HG02981 (cell line): ENCODE data around the gene SLIT3.

Experiments used
- ATAC-seq: cut with Tn5 transposase; IDR thresholded peaks from one replicate; pipeline ENCODE4 v1.9.1; 2021; ENCODE audit warnings: mild to moderate bottlenecking, moderate library complexity; ENCODE audit not compliant: unreplicated experiment

Gene SLIT3

DNA sequence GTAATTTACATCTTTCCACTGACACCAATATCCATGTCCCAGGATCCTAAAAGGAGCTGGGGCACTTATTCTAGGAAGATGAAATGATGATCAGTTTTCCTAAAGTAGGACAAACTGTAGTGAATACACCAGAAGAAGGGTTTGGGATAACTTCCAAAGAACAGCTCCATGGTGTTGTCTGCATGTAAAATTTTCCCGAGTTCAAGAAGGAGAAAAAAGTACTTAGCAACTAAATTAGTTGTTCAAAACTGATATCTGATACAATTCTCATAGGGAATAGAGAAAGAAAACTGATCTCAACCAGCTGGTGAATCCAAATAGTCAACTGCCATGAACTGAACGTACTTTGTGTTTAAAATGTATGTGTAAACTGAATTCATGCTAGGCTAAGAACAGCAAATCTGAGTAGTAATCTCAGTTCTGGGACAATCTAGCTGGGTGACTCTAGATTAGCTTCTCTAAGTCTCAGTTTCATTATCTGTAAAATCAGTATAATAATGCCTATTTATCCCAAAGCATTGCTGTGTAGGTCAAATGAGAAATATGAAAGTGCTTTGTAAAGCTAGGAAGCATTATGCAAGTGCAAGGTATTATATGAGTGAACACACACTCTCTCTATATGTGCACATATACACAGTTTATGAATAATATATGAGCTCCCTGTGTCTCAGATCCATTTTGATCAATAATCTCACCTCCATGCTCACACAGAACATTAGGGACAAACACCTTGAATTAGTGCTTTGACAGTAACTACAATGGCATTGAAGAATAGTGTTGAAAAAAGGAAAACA lies 357.7 kb downstream of the SLIT3 start:
- no peak for ATAC-seq

DNA sequence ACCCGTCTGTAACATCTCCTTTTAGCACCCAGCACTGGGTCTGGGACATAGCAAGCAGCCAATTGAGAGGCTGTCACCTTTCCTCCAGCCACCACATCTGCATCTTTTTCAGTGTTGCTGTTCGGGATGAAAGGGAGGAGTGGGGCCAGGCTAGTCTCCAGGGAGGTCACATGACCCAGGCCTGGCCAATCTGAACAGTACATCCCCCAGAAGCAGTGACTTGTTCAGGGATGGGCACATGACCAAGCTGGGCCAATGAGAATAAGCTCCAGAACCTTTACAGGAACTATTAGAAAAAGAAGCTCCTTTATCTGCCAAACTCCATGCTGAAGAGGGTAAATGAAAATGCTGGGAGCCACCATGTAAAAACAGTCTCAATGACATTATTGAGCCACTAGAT lies 359.0 kb downstream of the SLIT3 start:
- ATAC-seq, result no peak

DNA sequence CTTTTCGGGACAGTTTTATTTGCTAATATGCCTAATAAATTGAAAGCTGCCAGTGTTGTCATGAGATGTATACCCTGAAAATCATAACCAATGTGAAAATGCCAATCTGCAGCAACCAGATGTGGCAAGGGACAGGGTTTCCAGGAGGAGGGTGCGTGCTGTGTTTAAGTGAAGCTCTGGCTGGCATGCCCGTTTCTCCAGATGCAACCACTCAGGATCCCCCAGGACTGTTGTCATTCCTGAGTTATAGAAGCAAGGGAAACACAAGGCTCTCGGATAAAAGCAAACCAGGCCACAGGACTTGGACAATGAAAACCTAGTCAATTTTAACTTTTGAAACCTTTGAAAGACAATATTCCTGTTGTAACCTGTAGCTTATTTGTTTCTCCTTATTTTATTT lies 360.2 kb downstream of the SLIT3 start:
- no peak for ATAC-seq

DNA sequence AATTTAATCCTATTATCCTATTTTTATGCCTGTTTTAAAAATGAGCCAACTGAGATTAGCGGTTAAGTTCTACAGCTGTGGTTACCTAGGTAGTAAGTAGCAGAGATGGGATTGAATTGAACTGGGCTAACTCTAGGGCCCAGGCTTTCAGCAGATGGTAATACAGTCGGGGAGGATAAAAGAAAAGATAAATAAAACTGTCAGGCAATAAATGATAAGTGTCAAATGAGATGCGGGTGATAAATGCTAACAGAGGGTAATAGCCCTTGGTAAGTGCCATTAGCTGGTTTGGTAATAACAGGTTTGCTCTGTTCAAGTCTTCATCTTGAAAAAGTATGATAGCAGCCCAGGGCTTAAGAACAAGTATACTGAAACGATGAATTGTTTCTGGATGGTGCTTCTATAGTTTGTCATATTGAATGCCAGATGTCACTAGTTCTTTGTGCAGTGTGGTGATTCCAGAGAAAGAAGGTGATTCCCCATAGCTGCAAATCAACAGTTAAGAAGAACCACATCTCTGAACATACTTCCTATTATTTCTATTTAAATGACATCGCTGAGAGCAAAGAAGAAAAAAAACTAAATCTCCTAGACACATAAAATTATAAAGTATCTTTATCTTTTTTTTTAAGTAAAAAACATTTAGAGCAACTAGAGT lies 360.9 kb downstream of the SLIT3 start:
- ATAC-seq, result no peak

DNA sequence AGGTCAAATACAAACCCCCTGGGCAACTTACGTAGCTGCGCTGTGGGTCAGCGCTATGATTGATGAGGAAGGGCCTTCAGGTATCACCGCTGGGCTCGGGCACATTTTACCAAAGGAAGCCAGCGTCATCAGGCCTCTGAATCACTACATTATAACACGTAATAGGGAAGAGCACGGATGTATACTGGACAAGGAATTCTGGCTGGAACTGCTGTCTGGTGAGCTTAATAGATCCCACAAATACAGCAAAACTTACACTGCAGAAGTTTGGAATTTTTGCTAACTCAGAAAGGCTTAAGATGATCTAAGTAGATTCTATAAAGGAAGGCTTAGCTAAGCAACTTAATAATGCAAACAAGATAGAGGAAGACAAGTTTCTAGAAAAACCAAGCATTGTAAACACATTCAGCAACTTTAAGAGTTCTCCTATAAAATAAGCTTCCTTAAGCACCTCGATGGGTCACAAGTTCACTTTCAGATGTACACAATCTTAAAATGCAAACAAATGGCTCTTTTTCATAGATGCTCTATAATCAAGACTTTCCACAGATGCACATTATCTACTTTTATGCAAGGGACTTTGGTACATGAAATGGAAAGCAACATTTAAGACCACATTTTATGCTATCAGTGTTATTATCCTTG lies 361.7 kb downstream of the SLIT3 start:
- no peak for ATAC-seq

DNA sequence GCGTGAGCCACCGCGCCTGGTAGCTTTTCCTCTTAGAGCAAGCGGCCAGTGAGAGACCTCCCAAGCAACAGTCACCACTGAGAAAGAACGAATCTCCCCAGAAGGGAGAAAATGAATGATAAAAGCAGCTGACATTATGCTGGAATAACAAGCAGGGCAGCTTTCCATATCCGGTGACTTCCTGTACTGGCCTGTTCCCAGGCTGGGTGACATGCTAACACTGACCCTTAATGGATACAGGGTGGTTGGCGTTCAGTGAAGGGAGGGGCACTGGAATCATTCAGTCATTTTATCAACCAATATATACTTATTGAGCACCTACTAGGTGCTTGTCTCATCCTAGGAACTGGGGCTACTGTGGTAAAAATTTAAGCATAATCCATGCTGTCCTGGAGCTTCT lies 364.4 kb downstream of the SLIT3 start:
- ATAC-seq, result no peak

DNA sequence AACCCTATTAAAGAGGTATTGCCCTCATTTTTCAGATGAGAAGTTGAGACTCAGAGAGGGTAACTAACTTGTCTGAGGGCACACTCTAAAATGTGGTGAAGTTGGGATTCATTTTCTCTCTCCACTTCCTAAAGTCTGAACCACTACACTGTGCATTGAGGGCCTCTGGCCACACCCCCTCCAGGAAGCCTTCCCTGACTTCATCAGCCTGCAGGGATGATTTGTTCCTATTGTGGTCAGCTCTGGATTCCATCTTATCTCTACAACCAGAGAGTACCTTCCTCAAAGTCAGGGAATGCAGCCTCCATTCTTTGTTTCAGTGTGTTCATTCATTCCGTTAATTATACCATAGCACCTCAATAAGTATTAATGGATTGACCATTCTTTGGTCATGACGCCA lies 365.8 kb downstream of the SLIT3 start:
- no peak for ATAC-seq

DNA sequence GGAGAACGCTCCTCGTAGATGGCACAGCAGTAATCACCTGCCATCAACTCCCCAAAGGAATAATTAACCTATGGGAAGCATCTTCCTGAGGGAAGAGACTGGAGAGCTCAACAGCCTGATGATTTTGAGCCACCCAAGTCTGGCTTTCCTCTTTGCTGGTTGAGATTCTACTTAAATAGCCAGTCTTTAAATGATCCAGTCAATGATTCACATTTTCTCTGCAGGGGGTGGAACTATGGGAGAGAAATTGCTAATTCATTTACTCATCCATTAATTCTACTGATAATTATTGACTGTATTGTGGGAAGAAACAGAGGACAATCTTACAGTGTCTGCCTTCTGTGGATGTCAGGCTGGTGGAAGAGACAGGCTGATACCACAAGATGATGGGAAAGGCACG lies 366.8 kb downstream of the SLIT3 start:
- ATAC-seq, result no peak

DNA sequence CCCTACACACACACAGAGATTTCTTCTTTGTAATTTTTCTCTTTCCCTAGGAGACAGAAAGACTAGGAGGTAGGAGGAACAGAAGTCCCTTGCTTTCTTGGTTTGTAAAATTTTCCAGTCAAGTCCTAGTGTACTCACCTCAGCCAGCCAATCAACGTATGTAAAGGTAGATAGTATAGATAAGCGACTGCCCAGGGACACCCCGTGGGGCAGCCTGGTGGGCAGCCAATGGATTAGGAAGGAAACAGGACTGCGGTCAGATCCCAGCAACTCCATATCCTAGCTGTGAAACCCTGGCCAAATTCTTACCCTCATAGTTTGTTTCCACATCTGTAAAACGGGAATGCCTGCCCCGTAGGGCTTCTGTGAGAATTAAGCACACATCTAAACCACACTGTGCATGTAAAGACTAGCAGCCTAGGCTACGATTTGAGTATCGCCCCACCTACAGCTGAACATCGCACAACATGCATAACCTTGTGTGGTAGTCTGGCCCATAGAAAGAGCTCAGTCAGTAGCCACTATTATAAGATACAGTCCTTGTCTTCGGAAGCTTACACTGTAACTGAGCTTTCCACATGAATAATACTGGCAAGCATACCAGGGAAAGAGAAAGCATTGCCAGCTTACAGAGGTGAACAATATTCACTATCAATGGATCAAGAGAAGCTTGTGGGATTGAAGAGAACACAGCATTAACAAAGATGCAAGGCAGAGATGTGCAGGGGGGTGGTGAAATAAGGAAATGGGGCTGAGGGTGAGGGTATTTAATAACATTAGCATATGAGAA lies 368.3 kb downstream of the SLIT3 start:
- ATAC-seq, result no peak

DNA sequence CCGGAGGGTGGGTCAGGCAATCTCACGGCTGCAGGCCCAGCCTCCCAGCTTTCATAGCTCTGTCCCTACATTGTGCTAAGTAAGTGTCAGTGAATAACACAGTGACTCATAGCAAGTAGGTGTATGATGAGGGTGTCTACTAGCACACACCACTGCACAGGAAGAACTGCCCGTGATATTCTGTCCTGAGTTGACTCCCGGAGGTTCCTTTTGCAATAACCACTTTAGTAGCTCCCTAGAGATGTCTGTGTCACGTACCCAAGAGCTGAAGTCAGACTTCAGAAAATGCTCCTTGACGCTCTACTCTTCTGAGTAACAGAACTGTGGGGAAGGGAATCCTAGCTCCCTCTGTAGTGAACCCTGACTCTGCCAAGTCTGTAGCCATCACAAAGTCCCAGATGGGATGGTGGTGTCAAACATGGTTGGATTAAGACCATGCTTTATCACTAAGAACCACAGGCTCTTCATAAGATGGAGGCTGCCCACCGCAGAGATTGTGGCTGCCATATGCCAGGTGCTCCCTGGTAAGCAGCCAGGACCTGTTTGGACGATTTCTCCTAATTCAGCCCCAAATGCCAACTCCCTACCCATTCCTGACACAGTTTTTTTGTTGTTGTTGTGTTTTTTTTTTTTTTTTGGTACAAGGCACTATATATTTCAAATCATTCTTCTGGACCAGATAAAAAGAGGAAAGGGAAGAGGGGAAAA lies 369.1 kb downstream of the SLIT3 start:
- no peak for ATAC-seq

DNA sequence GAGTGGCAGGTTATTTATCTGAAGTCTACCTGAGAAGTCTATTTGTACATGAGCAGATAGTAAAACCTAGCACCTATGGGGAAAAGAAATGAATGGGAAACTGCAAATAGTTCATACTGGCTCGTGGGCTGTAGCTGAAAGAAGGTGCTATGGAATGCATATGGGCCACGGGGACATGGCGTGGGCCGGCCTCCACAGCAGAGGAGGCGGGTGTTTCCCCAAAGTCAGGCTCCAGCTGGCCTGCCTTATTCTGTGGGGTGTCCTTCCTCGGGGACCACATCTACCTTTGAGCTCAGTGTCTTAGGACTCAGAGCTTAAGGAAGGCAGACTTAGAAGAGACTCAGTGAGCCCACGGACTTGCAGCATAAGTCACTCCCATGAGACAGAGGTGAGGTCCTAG lies 371.3 kb downstream of the SLIT3 start:
- no peak for ATAC-seq

DNA sequence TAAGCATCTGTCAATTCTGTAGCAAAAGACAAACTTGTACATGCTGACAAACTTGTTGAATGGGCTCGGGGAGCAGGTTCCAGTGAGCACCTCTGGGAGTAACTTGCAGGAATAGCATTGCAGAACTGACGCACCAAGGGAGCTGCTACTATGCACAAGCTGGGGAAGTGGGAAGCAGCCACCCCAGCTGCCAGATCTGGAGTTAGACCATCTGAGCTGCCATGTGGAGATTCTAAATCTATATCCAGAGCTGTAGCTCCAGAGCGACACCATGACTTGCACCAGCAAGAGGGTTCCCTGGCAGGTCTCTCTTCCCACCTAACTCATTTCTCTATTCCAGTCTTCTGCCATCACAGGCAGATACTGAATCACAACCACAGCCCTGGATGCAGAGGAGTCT lies 375.8 kb downstream of the SLIT3 start:
- no peak for ATAC-seq

DNA sequence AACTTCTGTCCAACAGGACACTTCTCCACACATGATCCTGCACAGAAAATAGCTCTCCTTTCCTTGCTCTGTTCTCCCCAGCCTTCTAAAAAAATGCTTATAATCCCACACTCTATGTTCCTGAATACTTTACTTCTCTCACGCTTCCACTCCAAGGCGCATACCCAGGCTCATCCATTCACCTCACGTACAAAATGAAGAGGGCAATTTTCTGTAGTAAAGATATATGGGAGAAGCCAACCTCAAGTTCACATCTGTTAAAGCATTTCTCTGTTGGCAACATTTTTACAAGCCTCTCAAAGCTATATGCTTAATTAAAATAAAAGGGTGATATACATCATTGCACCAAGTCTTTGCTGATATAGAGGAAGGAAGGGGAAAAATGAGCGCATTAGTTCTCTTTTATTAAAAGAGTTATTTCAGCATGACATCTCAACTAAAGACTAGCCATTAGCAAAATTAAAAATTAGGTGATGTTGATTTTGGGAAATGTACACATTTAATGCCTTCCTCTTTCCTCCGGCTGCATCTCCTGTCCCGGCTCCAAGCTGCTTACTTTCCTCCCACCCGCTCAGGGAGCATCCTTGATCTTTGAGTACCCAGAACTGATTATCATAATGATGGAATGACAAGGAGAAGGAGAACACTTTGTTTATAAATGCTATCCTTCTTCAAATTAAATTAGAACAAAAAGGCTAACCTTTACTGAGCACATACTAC lies 379.6 kb downstream of the SLIT3 start:
- no peak for ATAC-seq

DNA sequence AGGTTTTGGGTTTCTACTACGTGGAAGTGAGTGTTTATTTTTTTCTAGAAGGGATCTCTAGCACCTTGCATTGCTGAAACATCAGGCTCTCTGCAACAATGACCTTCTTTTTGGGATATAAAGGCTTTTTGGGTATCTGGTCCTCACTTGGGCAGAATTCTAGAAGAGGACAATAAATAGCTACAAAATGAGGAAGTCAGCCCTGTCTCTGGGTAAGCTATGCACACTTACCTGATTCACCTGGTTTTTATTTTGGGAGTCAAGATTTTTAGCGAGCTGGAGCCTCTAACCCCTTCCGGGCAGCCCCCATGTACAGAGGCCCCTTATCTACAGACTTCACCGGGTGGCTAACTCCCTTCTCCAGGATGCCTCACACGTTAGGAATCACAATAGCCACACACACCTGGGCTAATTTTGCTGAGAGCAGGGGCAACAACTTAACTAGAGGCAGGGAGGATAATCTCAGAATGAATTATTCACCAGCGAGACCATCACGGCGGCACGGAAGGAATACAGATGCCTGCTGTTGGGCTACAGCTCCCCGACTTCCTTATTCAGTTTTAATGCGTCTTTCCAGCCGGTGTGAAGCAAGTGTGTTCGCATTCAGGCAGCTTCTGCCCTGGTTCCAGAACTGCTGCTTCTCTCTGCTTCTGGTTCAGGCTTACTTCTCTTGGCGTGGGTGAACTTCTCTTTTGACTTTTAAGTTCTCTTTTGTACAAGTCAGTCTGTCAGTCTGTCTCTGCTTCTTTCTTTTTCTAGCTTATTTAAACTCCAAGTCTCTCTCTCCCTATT lies 380.7 kb downstream of the SLIT3 start:
- ATAC-seq, result no peak

DNA sequence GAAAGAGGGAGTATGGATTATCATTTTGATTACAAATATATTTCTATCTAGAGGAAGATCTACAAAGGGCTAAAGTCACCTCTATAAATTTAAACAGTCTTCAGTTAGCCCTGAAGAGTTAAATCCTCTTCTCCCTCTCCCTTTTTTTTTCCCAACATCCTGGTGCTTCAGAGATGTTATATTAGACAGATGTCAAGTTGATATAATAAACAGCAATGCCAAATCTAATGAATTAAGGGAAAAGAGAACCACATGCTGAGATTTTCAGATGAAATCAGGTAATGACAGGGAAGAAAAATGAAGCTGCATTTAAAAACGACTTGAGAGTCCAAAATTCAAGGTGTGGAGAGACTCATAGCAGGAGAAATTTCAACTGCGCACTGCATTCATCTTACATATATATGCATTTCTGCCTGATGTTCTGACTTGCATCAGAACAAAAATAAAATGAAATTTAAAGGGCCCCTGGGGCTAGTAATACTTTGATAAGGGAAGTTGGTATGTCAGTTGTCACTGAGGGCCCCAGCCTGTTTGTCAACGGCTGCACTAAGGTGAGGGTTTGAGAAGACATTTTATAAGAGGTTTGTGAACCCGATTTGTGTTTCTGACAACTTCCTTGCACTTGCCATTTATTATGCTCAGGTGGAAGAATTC lies 382.9 kb downstream of the SLIT3 start:
- no peak for ATAC-seq

DNA sequence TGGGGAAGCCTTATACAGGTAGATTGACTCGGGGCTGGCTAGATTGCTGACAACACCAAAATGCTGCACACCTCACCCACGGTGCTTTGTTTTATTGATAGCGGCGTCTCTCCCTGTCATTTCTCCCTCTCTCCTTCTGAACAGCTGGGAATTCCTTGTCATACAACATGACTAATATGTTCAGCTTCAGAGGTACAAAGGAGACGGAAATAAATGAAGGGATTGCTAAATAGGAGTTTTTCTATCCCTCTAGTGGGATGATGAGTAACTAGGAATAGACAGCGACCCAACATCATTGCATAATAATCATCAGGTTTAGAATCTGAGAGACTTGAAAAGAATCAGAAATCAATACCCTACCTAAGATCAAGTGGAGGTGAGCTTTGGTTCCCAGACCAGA lies 384.1 kb downstream of the SLIT3 start:
- no peak for ATAC-seq

DNA sequence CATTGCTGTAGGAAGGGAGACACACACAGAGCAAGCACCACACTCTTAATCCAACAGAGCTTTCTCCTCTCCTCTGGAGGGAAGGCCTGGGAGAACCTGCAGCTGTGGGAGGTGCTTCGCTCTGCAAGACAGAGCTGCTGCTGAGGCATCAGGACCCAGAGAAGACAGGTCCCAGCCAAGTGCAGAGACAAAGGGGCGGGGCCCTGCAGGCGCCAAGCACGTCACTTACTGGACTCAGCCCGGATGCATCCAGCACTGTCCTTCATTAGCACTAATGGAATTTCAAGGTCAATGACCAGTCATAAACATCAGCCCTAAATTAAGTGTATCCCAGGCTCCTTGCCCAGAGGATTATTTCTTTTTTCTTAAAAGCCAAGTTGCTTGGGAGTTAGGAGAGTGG lies 384.7 kb downstream of the SLIT3 start:
- ATAC-seq, result no peak

DNA sequence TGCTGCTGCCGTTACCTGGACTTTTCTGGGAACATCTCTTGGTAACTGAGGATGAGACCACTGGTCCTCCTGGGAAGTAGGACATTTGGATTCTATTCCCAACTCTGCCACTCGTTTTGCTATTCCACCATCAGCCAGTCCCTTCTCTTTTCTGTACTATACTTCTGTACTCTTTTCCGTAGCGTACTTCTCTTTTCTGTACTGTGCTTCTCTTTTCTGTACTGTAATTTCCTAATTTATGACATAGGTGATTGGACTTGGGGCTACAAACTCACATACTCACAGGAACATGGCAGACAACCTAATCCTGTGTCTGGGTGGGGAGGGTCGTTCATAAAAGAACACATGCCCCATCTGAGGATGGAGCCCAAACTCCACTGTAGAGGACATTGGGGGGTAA lies 386.4 kb downstream of the SLIT3 start:
- no peak for ATAC-seq

DNA sequence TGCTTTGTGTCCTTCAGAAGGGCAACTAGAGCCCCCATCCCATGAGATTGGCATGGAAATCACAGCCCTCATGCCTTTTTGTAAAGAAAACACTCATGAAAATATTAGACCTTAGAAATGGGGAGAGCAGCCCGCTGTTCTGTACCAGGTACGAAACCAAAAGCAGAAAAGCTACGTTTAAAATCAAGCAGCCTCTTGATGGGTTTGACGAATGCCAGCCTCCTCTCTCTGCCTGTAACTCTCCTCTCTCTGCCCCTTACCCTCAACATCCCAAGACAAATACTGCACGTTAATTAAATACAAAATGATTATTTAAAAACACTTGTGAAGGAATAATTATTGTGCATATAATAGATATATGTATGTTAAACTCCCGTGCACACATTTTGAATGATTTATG lies 390.1 kb downstream of the SLIT3 start:
- ATAC-seq, result no peak
